GM21723 (cell line): Measurements from ENCODE around the gene IMMP2L.
"Not testable (repeated sequence)": the region's sequence is repeated elsewhere in the genome, so short reads cannot be mapped to it uniquely, and the experiment has no call there.

Experiments used
- ATAC-seq: cut with Tn5 transposase; IDR thresholded peaks from one replicate; pipeline ENCODE4 v1.9.1; 2021; ENCODE audit warnings: mild to moderate bottlenecking, moderate library complexity; ENCODE audit not compliant: unreplicated experiment

Gene IMMP2L

DNA sequence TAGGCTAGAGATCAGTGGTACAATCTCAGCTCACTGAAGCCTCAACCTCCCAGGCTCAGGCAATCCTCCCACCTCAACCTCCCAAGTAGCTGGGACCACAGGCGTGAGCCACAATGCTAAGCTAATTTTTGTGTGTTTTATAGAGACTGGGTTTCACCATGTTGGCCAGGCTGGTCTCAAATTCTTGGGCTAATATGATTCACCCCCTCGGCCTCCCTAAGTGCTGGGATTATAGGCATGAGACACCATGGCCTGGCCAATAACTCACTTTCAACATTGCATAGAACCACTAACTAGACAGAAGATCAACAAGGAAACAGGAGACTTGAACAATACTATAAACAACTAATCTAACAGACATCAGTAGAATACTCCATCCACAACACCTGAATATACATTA lies 279.7 kb downstream of the IMMP2L start:
- no peak for ATAC-seq

DNA sequence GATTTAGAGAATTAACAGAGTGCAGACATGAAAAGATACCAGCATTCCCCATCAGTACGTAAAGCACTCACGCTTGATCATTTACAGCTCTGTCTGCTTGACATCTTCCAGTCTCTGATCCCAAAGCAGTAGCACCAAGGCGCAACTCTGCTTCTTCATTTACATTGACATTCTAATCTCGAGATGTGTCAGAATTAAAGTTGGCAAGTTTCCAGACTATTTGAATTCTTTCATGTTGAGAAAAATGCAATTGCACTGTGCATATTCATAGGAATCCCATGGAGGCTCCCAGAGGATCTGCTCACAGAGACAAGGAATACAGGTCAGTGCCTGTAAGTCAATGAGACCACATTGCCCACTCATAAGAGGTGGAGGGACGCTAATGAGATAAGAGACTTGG lies 287.4 kb downstream of the IMMP2L start:
- ATAC-seq, result no peak

GRCh38 chr7:111272092-111272491 lies 290.2 kb downstream of the IMMP2L start:
- ATAC-seq, result no peak

DNA sequence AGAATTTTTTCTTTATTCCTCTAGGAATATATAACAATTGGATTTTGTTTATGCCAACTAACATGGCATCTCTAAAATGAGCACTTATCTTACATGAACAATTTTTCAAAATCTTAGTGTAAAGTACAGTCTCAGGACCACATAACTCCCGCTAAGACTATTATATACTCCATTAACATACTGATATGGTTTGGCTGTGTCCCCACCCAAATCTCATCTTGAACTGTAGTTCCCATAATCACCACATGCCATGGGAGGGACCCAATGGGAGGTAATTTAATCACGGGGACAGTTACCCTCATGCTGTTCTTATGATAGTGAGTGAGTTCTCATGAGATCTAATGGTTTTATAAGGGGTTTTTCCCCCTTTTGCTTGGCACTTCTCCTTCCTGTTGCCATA lies 291.5 kb downstream of the IMMP2L start:
- ATAC-seq, result not testable (repeated sequence)

DNA sequence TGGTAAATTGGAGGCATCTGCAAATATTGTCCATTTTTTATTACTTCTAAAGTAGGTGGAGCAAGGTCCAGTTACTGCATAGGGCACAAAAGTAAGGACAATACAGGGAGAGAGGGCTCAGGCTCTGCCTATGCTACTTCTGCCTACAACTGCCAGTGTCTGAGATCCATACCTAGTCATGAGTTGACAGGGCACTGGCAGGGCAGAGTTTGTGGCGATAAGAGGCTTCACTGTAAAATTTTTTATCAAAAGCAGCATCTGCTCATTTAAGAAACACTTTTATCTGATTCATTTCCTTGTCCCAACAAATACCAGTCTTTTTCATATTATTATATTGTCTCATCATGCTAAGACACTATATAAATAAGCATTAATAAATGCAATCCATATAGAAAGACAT lies 293.4 kb downstream of the IMMP2L start:
- ATAC-seq, result no peak

GRCh38 chr7:111266613-111267012 lies 295.7 kb downstream of the IMMP2L start:
- no peak for ATAC-seq

GRCh38 chr7:111265394-111265793 lies 296.9 kb downstream of the IMMP2L start:
- ATAC-seq, result no peak

DNA sequence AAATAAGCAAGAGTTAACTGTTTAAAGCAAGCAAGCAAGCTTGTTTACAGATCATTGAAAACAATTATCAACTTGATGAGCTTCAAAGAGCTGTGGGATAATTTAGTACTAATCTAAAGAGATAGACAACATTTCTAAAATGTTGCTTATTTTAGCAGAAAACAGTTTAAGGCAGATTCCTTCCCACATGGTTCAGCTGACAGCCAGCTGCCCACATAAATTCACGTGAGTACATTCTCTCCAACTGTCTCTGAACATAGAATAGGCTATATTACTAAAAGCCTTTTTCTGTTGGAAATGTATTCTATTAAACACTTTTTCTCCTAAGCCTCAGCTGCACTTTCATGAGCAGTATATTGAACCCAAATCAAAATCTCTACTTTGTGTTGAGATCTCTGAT lies 297.3 kb downstream of the IMMP2L start:
- ATAC-seq, result no peak

GRCh38 chr7:111264111-111264868 lies 298.0 kb downstream of the IMMP2L start:
- no peak for ATAC-seq

DNA sequence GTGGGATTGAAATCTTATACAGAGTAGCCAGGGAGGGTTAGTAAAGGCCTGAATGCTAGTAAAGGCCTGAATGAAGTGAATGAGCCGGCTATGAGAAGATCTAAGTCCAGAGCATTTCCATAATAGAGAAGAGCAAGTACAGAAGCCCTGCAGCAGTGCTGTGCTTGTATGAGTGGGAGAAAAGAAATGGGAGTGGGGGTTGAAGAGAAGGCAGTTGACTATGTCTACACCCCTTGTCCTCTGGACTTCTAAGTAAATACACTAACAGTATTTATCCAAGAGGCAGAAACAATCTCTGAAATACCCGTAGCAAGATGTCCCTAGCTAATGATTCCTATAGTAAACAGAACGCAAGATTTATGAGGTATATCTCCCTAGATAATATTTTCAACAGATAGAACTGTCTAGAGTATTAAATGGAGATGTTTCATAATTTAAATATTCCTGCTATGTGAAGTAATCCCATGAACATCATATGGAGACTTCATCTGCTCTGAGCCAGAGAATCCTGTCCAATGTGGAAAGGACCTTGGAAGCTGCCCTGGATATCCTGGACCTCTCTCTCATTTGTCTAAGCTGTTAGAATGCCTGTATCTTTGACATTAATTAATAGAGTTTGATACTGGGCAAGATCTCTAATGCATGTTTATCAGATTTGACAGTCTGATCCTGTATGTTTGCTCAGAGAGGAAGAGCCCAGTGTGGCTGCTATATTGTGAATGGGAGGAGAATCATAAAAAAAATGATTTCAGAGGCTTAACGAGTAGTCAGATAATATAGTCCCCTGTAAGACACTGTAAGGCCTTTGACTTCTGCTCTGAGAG lies 299.8 kb downstream of the IMMP2L start:
- ATAC-seq, result no peak

- ATAC-seq, result no peak
These were observed 300.8 kb downstream of the IMMP2L start for GRCh38 chr7:111261496-111261895.

- ATAC-seq, result no peak
These were observed 302.3 kb downstream of the IMMP2L start for GRCh38 chr7:111259991-111260390.

DNA sequence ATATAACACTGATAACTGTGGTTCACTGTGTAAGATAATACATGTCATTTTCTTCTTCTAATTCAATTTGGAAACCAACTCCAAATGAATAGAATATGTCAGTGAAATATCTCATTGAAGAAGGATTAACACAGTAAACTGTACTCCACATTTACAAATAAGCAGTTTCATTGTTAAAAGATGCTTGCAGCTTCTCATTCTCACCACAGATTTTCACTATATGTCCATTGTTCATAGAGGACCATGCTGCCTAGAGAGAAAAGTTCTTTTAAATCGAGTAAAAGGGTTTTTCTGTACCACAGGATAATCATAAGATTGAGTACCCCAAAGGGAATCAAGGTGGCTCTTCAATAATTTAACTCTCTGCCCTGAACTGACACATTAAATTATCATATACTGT lies 305.9 kb downstream of the IMMP2L start:
- no peak for ATAC-seq

- ATAC-seq, result no peak
These were observed 306.7 kb downstream of the IMMP2L start for GRCh38 chr7:111255576-111255975.

- ATAC-seq, result not testable (repeated sequence)
These were observed 310.9 kb downstream of the IMMP2L start for GRCh38 chr7:111251365-111251764.

DNA sequence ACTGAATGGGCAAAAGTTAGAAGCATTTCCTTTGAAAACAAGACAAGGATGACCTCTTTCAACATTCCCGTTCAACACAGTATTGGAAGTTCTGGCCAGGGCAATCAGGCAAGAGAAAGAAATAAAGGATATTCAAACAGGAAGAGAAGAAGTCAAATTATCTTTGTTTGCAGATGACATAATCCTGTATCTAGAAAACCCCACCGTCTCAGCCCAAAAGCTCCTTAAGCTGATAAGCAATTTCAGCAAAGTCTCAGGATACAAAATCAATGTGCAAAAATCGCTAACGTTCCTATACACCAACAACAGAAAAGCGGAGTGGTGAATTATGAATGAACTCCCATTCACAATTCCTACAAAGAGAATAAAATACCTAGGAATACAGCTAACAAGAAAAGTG lies 312.5 kb downstream of the IMMP2L start:
- ATAC-seq, result not testable (repeated sequence)

GRCh38 chr7:111242141-111242755 lies 320.0 kb downstream of the IMMP2L start:
- ATAC-seq, result no peak

- peak; percentile 79 for ATAC-seq
These were observed 321.9 kb downstream of the IMMP2L start for GRCh38 chr7:111240371-111240770.

DNA sequence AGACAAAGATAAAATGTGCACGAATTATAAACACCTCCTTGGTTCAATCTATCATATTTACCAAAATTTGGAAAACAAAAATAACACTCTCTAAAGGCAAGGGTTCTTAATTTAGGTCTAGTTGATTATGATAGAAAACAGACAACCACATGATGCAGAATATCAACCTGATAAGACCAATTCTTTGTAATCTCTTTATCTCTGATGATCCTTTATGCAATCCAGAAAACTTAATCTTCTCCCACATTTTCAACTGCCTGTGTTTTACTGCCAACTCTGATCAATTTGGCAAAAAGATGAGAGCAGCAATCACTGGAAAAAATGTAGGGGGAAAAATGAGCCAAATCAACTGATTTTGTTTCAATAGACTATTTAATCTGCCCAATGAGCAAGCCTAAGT lies 322.9 kb downstream of the IMMP2L start:
- ATAC-seq, result no peak

DNA sequence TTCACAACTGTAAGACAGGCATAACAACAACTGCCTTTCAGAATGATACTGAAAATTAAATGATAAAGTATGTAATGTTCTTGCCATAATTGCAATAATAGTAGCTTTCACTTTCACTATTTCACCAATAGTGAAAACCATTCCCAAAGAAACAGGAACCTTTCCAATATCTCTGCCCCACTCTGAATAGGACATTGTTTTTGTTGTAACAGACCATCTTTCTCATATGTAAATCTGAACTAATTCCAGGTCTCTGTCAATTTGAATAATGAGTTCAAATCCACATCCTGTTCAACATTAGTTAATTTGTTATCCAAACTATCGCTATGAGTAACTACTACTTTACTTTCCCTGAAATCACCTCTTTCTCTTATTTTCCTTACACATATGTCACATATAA lies 323.4 kb downstream of the IMMP2L start:
- no peak for ATAC-seq

DNA sequence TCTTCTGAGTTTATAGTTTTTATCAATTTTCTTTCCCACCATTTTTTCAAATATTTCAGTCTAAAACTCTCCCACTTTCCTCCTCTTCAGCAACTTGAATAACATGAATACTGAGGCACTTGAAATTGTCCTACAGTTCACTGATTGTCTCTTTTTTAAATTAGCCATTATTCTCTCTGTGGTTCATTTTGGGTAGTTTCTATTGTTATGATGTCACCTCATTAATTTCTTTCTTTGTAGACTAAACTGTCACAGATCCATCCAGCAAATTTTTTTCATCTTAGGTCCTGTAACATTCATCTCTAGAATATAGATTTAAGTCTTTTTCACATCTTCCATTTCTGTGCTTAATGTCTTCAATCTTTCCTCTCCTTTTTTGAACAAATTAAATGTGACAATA lies 326.6 kb downstream of the IMMP2L start:
- ATAC-seq, result no peak
